HepG2 (cell line): ENCODE data around the gene DCTN2. TPM values are rescaled to one million over a fixed set of nuclear protein-coding genes. Genes with fewer than 3 reads are reported as not detected.

Experiments
- ATF7 ChIP-seq, 2 experiments: fragments of 450-650 bp in 1 of 2; sonication (generic) in 1 of 2; formaldehyde crosslinking in 1 of 2; IDR thresholded peaks; 2 replicates each; pipeline versions ENCODE4 v1.4.0 to v1.6.1; 2016 to 2020; ENCODE audit warnings: antibody characterized with exemption in 1 of 2, mild to moderate bottlenecking in 1 of 2, missing genetic modification reagents in 1 of 2
- CEBPG ChIP-seq: IDR thresholded peaks from 2 replicates; pipeline ENCODE4 v1.6.1; 2016
- CHCHD3 ChIP-seq: sonication (generic); formaldehyde crosslinking; IDR thresholded peaks from 2 replicates; pipeline ENCODE4 v1.8.0; 2022; ENCODE audit warnings: mild to moderate bottlenecking, missing genetic modification reagents, moderate library complexity
- EED ChIP-seq: sonication (generic); formaldehyde crosslinking; IDR thresholded peaks from 2 replicates; pipeline ENCODE4 v1.5.0; 2020; ENCODE audit warnings: mild to moderate bottlenecking, missing genetic modification reagents
- FOXK2 ChIP-seq: fragments of 450-650 bp; IDR thresholded peaks from 2 replicates; pipeline ENCODE4 v1.6.1; 2016
- HDAC2 ChIP-seq: sonication (generic); formaldehyde crosslinking; IDR thresholded peaks from 2 replicates; pipeline ENCODE4 v1.4.0; 2020; ENCODE audit warnings: missing genetic modification reagents
- KAT8 ChIP-seq: IDR thresholded peaks from 2 replicates; pipeline ENCODE4 v1.6.1; 2016; ENCODE audit warnings: missing genetic modification reagents, missing compliant biosample characterization
- KLF6 ChIP-seq: IDR thresholded peaks from 2 replicates; pipeline ENCODE4 v1.8.0; 2016; ENCODE audit warnings: missing biosample characterization, missing genetic modification reagents
- MTF2 ChIP-seq: sonication (generic); formaldehyde crosslinking; IDR thresholded peaks from 2 replicates; pipeline ENCODE4 v1.5.0; 2020; ENCODE audit warnings: missing genetic modification reagents, borderline replicate concordance
- PCBP2 ChIP-seq: fragments of 200-400 bp; formaldehyde crosslinking; optimal IDR thresholded peaks from 2 replicates; pipeline ENCODE3; 2018; ENCODE audit warnings: low read length, low read depth; ENCODE audit not compliant: poor library complexity, severe bottlenecking
- PHB2 ChIP-seq: fragments of 450-650 bp; IDR thresholded peaks from 2 replicates; pipeline ENCODE4 v1.6.1; 2018; ENCODE audit not compliant: partially characterized antibody
- SRSF1 ChIP-seq: fragments of 200-400 bp; formaldehyde crosslinking; optimal IDR thresholded peaks from 2 replicates; pipeline ENCODE3; 2017; ENCODE audit warnings: mild to moderate bottlenecking, low read depth, low read length, moderate library complexity
- TBX2 ChIP-seq: sonication (generic); formaldehyde crosslinking; IDR thresholded peaks from 2 replicates; pipeline ENCODE4 v1.5.0; 2020; ENCODE audit warnings: missing genetic modification reagents, mild to moderate bottlenecking, borderline replicate concordance
- ZNF160 ChIP-seq: sonication (generic); formaldehyde crosslinking; IDR thresholded peaks from 2 replicates; pipeline ENCODE4 v1.8.0; 2022; ENCODE audit warnings: mild to moderate bottlenecking, inconsistent platforms, missing genetic modification reagents
- ZNF180 ChIP-seq: sonication (generic); formaldehyde crosslinking; IDR thresholded peaks from 2 replicates; pipeline ENCODE4 v1.4.0; 2020; ENCODE audit warnings: low read depth, missing genetic modification reagents, borderline replicate concordance
- ZNF34 ChIP-seq: sonication (generic); formaldehyde crosslinking; IDR thresholded peaks from 2 replicates; pipeline ENCODE4 v1.4.0; 2020; ENCODE audit warnings: mild to moderate bottlenecking, missing genetic modification reagents, borderline replicate concordance
- ZNF737 ChIP-seq: sonication (generic); formaldehyde crosslinking; IDR thresholded peaks from 2 replicates; pipeline ENCODE4 v1.5.0; 2020; ENCODE audit warnings: missing genetic modification reagents, mild to moderate bottlenecking, borderline replicate concordance
- ZNF790 ChIP-seq: sonication (generic); formaldehyde crosslinking; IDR thresholded peaks from 2 replicates; pipeline ENCODE4 v1.8.0; 2022; ENCODE audit warnings: missing genetic modification reagents, mild to moderate bottlenecking, borderline replicate concordance
- polyA plus RNA-seq, 8 experiments: library from polyadenylated mRNA; depleted of rRNA in 3 of 8; stranded (reverse) in 7 of 8; unstranded in 1 of 8; fragments of >200 nt; fragmentation: Illumina TruSeq in 4 of 8; extraction: Trizol in 4 of 8; gene quantifications; 2 replicates each; pipeline versions ENCODE4 v1.2.1 to v1.2.3, GENCODE V29; 2011 to 2016; ENCODE audit warnings: low read depth in 4 of 8, missing spikeins in 1 of 8, mixed read lengths in 1 of 8; ENCODE audit not compliant: insufficient read depth in 1 of 8
- total RNA-seq, 5 experiments: library from RNA; depleted of rRNA; stranded (reverse); fragments of >200 nt; fragmentation: Illumina TruSeq; extraction: Trizol; gene quantifications; 2 replicates each; pipeline ENCODE4 v1.2.3, GENCODE V29; 2016; ENCODE audit warnings: low read depth in 1 of 5
- TF ChIP-seq, protein P1 (sequence below): sonication (generic); formaldehyde crosslinking; IDR thresholded peaks from 2 replicates; pipeline ENCODE4 v1.5.1; 2020; ENCODE audit warnings: mild to moderate bottlenecking, missing genetic modification reagents, borderline replicate concordance
- TF ChIP-seq, protein P2 (sequence below): sonication (generic); formaldehyde crosslinking; IDR thresholded peaks from 2 replicates; pipeline ENCODE4 v1.8.0; 2022; ENCODE audit warnings: missing genetic modification reagents, mild to moderate bottlenecking, moderate library complexity, borderline replicate concordance
- TF ChIP-seq, protein P3 (sequence below): sonication (generic); formaldehyde crosslinking; conservative IDR thresholded peaks from 2 replicates; pipeline ENCODE4 v1.4.0; 2020; ENCODE audit warnings: missing genetic modification reagents
- TF ChIP-seq, protein P4 (sequence below): sonication (generic); formaldehyde crosslinking; conservative IDR thresholded peaks from 2 replicates; pipeline ENCODE4 v1.8.0; 2022; ENCODE audit warnings: missing genetic modification reagents
- TF ChIP-seq, protein P5 (sequence below): sonication (generic); formaldehyde crosslinking; IDR thresholded peaks from 2 replicates; pipeline ENCODE4 v1.8.1; 2023; ENCODE audit warnings: missing genetic modification reagents, inconsistent platforms, borderline replicate concordance

DCTN2 gene
- total and polyA plus RNA-seq, 2 of the 13 experiments (the other 11 are each of a cell fraction or from before 2014, with no cell fraction given), result 72.0 to 77.4 TPM

DNA sequence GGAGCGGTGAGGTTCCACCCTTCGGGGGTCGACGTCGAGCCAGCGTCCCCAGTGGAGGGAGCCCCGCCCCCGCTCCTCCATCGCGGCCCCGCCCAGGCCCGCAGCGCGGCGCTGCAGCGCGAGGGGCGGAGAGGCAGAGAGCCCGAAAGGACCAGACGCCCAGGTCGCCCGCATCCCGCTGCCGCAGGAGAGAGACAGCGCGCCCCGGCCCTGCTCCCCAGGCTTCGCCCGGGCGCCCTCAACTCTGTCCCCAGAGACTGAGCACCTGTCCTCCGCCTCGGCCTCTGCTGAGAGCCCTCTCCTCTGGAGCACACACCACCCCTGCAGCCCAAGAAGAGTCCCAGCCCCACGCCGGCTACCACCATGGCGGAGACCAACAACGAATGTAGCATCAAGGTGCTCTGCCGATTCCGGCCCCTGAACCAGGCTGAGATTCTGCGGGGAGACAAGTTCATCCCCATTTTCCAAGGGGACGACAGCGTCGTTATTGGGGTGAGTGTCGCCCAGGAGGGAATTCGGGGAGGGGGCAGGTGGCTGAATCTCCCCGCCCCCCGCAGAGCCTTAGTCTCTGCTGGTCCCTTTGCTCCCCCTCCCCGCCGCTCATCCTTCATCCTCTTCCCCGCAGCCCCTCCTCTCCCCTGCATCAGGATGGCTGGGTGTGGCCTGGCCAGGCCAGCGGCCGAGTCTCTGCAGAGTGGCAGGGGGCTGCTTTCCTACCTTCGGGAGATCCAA is 3.1 kb upstream of the DCTN2 start, which contains the start of gene KIF5A (continued):
- TF ChIP-seq, protein P1, sequence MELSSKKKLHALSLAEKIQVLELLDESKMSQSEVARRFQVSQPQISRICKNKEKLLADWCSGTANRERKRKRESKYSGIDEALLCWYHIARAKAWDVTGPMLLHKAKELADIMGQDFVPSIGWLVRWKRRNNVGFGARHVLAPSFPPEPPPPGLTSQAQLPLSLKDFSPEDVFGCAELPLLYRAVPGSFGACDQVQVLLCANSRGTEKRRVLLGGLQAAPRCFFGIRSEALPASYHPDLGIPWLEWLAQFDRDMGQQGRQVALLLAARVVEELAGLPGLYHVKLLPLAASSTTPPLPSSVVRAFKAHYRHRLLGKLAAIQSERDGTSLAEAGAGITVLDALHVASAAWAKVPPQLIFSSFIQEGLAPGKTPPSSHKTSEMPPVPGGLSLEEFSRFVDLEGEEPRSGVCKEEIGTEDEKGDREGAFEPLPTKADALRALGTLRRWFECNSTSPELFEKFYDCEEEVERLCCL (CRISPR knock-in tag), result no peak
- TF ChIP-seq ZNF790, result no peak
- TF ChIP-seq, protein P2, sequence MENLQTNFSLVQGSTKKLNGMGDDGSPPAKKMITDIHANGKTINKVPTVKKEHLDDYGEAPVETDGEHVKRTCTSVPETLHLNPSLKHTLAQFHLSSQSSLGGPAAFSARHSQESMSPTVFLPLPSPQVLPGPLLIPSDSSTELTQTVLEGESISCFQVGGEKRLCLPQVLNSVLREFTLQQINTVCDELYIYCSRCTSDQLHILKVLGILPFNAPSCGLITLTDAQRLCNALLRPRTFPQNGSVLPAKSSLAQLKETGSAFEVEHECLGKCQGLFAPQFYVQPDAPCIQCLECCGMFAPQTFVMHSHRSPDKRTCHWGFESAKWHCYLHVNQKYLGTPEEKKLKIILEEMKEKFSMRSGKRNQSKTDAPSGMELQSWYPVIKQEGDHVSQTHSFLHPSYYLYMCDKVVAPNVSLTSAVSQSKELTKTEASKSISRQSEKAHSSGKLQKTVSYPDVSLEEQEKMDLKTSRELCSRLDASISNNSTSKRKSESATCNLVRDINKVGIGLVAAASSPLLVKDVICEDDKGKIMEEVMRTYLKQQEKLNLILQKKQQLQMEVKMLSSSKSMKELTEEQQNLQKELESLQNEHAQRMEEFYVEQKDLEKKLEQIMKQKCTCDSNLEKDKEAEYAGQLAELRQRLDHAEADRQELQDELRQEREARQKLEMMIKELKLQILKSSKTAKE (CRISPR knock-in tag), result no peak
- no peak for TF ChIP-seq EED (CRISPR knock-in tag)
- TF ChIP-seq HDAC2 (CRISPR knock-in tag), result 0 out of 2 replicates have a peak, but pooled peaks have one; percentile 32
- TF ChIP-seq TBX2 (CRISPR knock-in tag), result no peak
- TF ChIP-seq MTF2 (CRISPR knock-in tag), result no peak
- TF ChIP-seq, protein P3, sequence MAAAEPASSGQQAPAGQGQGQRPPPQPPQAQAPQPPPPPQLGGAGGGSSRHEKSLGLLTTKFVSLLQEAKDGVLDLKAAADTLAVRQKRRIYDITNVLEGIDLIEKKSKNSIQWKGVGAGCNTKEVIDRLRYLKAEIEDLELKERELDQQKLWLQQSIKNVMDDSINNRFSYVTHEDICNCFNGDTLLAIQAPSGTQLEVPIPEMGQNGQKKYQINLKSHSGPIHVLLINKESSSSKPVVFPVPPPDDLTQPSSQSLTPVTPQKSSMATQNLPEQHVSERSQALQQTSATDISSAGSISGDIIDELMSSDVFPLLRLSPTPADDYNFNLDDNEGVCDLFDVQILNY (CRISPR knock-in tag), result no peak
- peak; percentile 59 for TF ChIP-seq SRSF1
- TF ChIP-seq, protein P4, sequence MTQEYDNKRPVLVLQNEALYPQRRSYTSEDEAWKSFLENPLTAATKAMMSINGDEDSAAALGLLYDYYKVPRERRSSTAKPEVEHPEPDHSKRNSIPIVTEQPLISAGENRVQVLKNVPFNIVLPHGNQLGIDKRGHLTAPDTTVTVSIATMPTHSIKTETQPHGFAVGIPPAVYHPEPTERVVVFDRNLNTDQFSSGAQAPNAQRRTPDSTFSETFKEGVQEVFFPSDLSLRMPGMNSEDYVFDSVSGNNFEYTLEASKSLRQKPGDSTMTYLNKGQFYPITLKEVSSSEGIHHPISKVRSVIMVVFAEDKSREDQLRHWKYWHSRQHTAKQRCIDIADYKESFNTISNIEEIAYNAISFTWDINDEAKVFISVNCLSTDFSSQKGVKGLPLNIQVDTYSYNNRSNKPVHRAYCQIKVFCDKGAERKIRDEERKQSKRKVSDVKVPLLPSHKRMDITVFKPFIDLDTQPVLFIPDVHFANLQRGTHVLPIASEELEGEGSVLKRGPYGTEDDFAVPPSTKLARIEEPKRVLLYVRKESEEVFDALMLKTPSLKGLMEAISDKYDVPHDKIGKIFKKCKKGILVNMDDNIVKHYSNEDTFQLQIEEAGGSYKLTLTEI, result no peak
- TF ChIP-seq ZNF180, result no peak
- no peak for TF ChIP-seq ATF7 (IDR thresholded peaks at IDR 0.05)
- TF ChIP-seq ATF7 (CRISPR knock-in tag; IDR thresholded peaks at IDR 0.05), result no peak
- TF ChIP-seq FOXK2, result no peak
- no peak for TF ChIP-seq PHB2
- no peak for TF ChIP-seq ZNF160 (CRISPR knock-in tag)
- TF ChIP-seq, protein P5, sequence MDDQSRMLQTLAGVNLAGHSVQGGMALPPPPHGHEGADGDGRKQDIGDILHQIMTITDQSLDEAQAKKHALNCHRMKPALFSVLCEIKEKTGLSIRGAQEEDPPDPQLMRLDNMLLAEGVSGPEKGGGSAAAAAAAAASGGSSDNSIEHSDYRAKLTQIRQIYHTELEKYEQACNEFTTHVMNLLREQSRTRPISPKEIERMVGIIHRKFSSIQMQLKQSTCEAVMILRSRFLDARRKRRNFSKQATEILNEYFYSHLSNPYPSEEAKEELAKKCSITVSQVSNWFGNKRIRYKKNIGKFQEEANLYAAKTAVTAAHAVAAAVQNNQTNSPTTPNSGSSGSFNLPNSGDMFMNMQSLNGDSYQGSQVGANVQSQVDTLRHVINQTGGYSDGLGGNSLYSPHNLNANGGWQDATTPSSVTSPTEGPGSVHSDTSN (CRISPR knock-in tag), result no peak
- no peak for TF ChIP-seq PCBP2
- TF ChIP-seq KLF6, result 0 out of 2 replicates have a peak, but pooled peaks have one; percentile 36
- no peak for TF ChIP-seq ZNF737 (CRISPR knock-in tag)
- TF ChIP-seq CEBPG, result no peak
- no peak for TF ChIP-seq CHCHD3 (CRISPR knock-in tag)
- peak; percentile 13; the same call in 1 of the 2 replicates for TF ChIP-seq KAT8 (CRISPR knock-in tag)
- TF ChIP-seq ZNF34 (CRISPR knock-in tag), result no peak
